Stomach (tissue), 4 donors: Measurements from ENCODE around the gene MUSK.

Source experiments
- EP300 ChIP-seq: sonication (generic); formaldehyde crosslinking; IDR thresholded peaks from one replicate; pipeline ENCODE4 v1.6.1; 2017; ENCODE audit warnings: antibody characterized with exemption
- POLR2A ChIP-seq, 4 donors: fragments of 450-650 bp; IDR thresholded peaks; one replicate each; pipeline ENCODE4 v1.6.1; 2016; ENCODE audit warnings: antibody characterized with exemption in 4 of 4, control low read depth in 2 of 4, mild to moderate bottlenecking in 1 of 4, moderate library complexity in 1 of 4
- TF ChIP-seq, protein P1 (sequence below), 7 experiments: fragments of 450-650 bp in 4 of 7; fragments of 200-600 bp in 3 of 7; sonication (generic) in 3 of 7; IDR thresholded peaks; one replicate each; pipeline ENCODE4 v1.5.1; 2016 to 2019; ENCODE audit warnings: antibody characterized with exemption in 7 of 7, control low read depth in 2 of 7, mild to moderate bottlenecking in 1 of 7

DNA sequence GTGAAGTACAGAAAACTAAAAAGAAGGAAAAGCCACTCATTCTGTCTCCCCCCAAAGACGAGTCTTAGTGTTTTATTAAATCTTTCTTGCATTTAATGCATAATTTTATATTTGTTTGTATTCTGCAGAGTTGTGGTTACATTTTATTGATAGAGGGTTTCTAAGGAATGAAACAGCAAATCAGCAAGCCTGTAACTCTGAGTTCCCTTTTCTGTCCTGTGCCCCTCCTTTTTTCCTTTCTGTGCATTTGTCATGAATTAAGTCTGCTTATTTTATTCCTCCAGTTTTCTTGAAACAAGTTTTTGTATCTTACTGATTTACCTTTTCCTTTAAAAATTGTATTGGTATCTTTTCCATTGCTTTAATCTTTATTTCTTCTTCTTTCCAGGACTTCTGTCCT is 132.8 kb downstream of the MUSK start:
- TF ChIP-seq, protein P1, sequence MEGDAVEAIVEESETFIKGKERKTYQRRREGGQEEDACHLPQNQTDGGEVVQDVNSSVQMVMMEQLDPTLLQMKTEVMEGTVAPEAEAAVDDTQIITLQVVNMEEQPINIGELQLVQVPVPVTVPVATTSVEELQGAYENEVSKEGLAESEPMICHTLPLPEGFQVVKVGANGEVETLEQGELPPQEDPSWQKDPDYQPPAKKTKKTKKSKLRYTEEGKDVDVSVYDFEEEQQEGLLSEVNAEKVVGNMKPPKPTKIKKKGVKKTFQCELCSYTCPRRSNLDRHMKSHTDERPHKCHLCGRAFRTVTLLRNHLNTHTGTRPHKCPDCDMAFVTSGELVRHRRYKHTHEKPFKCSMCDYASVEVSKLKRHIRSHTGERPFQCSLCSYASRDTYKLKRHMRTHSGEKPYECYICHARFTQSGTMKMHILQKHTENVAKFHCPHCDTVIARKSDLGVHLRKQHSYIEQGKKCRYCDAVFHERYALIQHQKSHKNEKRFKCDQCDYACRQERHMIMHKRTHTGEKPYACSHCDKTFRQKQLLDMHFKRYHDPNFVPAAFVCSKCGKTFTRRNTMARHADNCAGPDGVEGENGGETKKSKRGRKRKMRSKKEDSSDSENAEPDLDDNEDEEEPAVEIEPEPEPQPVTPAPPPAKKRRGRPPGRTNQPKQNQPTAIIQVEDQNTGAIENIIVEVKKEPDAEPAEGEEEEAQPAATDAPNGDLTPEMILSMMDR (IDR thresholded peaks at IDR 0.05) = no peak
- no peak for TF ChIP-seq POLR2A (IDR thresholded peaks at IDR 0.05)
- no peak for TF ChIP-seq EP300
